CD4-positive, alpha-beta T cell treated with Interleukin-10 for 1 hour (primary cell): ENCODE data around the gene TCL1B.

Source experiments
- DNase-seq: peaks from one replicate; pipeline ENCODE4 v3.0.0-alpha.2; 2020

Gene TCL1B

GRCh38 chr14:95667249-95667693 lies 19.0 kb upstream of the TCL1B start:
- DNase-seq: no peak

DNA sequence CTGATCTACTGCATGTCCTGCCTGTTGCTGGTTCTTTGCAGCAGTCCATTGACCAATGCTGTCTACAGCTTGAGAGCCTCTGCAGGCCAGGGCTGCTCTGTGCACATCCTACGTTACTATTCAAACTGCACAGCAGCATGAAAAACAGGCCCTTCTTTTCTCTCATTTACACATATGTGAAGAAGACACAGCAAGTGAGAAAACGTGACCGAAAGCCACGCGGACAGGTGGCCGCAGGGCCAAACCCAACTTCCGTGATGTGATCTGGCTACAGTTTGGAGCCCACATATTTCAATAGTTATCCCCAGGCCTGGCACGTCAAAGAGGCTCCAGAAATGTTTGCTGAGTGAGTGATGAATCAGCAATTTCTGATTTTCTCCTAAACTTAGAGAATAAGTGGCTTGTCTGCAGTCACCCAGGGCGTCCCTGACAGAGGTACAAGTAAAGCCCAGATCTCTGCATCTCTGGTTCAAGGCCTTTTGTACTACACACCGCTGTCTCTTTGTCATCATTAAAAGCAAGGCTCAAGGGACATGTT lies 17.9 kb upstream of the TCL1B start:
- no peak for DNase-seq

DNA sequence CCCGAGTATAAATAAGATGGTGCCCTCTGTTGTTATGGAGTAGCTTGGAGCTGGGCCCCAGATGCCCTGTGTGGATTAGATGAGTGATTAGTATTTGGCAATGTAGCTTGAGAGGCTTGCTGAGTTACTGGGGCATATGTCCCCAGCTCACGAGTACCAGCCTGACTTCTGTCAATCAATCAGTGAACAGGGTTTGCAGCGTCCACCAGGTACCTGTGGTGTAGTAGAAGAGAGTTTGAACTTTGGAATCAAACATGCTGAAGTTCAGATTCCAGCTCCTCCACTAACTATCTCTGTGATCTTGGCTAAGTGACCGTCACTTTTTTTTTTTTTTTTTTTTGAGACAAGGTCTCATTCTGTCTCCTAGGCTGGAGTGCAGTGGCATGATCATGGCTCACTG lies 11.6 kb upstream of the TCL1B start:
- no peak for DNase-seq

DNA sequence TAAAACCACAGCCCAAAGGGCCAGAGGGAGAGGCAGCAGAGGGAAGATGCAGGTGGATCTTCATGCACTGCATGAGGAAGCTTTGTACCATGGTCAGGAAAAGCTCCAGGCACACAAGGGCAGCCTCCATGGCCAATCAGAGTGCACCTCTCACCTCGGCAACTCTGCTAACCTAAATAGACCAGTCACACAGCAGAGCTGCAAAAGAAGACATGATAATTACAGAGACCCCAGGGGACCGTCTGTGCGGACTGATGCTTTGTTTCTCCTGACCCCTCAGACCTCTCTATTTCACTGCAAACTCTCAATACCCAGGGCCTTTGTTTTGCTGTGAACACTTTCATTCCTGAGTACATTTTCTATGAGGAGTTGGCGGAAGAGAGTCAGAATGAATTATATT lies 10.7 kb upstream of the TCL1B start:
- DNase-seq: no peak

DNA sequence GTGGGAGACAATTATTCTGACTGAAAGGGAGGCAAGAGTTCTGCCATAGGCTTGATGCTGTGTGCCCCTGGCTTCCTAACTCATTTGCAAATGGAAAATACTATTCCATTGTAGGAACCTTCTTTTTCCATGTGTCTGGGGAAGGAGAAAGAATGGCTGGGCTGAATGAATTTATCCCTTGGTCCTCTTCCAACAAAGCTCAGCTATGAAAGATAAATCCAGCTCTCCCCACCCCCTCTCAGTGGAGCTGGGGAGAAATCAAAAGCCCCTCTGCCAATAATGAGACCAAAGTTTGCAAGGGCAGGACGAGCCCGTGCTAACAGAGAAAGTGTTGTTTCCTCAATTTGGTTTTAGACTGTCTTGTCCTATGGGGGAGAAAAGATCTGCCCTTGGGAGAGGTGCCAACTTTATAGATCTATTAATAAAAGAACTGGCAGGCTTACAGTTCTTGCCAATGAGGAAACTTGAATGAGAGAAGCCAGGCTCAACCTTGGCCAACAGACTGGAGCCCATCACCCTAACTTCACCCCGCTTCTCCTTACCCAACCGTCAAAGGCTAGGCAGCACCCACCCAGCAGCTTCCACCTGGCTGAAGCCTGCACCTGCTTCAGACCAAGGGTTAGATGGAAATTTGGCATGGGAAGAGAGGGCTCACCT lies 8.9 kb upstream of the TCL1B start:
- DNase-seq: no peak

DNA sequence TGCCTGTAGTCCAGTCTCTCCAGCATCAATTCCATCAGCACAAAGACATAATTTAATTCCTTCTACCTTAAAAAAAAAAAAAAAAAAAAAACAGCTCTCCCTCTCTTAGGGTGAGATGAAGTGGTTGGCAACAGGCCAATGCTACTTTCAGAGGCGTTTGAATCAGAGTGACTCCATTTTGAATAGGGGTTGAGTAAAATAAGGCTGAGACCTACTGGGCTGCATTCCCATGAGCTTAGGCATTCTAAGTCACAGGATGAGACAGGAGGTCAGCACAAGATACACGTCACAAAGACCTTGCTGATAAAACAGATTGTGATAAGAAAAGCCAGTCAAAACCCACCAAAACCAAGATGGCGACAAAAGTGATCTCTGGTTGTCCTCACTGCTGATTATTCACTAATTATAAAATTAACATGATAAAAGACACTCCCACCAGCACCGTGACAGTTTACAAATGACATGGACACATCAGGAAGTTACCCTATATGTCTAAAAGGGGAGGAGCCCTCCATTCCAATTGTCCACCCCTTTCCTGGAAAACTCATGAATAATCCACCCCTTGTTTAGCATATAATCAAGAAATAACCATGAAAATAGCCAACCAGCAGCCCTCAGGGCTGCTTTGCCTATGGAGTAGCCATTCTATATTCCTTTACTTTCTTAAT lies 6.9 kb upstream of the TCL1B start:
- DNase-seq: no peak

- no peak for DNase-seq
These were observed 6.1 kb upstream of the TCL1B start for GRCh38 chr14:95679998-95680735.

- no peak for DNase-seq
These were observed 5.1 kb upstream of the TCL1B start for GRCh38 chr14:95681153-95681552.

- peak; percentile 37 for DNase-seq
These were observed 2.4 kb upstream of the TCL1B start for GRCh38 chr14:95683793-95684192.

DNA sequence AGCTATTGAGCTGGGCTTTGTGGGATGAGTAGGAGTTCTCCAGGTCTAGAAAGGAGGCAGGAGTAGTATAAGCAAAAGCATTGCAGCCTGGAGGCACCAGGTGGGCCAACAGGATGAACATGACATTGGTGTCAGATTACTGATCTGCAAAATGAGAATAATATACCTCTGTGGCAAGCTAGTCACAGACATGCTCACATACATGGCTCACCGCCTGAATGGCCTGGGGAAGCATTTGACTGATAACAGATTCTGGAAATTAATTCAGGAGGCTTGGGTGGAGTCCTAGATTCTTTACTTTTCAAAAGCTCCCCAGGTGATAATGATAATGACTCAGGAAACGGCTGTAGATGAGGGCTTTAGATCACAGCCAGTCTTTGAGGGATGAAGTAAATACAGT lies 709 bp downstream of the TCL1B start:
- DNase-seq: no peak

- DNase-seq: no peak
These were observed 3.2 kb downstream of the TCL1B start for GRCh38 chr14:95689441-95689840.

GRCh38 chr14:95690815-95691214 lies 4.6 kb downstream of the TCL1B start:
- no peak for DNase-seq

- no peak for DNase-seq
These were observed 5.4 kb downstream of the TCL1B start for GRCh38 chr14:95691591-95691990.

DNA sequence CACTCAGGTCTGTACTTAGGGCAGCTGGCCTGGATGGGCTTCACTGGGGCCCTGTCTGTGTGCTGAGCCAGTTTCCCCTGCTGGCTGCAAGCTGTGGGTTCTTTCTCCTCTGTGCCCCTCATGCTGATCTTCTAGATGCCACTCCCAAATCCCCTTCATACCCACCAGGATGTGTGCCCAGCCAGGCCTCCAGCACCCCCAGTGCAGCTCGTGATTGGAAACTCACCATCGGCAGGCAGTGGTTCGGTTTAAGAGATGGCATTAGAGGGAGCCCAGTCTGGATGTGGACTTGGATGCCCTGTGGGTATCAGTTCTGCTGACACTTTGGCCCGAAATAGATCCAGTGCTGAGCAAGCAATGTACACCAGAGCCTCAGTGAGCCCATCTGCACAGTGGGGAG lies 5.9 kb downstream of the TCL1B start:
- no peak for DNase-seq

- DNase-seq: no peak
These were observed 8.8 kb downstream of the TCL1B start for GRCh38 chr14:95695051-95695450.

- no peak for DNase-seq
These were observed 9.7 kb downstream of the TCL1B start for GRCh38 chr14:95695913-95696312.

- no peak for DNase-seq
These were observed 10.5 kb downstream of the TCL1B start for GRCh38 chr14:95696741-95697140.

- DNase-seq: no peak
These were observed 11.5 kb downstream of the TCL1B start for GRCh38 chr14:95697764-95698163.

GRCh38 chr14:95698287-95698686 lies 12.1 kb downstream of the TCL1B start:
- DNase-seq: no peak

DNA sequence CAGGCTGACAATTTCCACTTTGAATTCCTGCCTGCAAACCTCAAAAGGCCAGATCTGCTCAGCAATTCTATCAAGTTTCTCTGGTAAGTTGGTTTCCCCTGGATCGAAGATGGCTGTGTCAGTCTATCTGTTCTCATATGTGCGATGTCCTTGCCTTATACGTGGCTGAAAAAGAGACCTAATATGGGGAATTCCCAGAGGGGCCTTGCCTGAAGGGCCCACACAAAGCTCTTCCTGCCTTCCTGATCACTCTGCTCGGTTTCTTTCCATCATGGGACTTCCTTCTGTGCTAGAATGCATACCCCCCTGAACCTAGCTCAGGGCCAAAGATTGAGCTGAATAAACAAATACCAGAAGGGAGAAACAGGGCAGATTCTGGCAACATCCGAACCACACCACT lies 13.2 kb downstream of the TCL1B start:
- no peak for DNase-seq

DNA sequence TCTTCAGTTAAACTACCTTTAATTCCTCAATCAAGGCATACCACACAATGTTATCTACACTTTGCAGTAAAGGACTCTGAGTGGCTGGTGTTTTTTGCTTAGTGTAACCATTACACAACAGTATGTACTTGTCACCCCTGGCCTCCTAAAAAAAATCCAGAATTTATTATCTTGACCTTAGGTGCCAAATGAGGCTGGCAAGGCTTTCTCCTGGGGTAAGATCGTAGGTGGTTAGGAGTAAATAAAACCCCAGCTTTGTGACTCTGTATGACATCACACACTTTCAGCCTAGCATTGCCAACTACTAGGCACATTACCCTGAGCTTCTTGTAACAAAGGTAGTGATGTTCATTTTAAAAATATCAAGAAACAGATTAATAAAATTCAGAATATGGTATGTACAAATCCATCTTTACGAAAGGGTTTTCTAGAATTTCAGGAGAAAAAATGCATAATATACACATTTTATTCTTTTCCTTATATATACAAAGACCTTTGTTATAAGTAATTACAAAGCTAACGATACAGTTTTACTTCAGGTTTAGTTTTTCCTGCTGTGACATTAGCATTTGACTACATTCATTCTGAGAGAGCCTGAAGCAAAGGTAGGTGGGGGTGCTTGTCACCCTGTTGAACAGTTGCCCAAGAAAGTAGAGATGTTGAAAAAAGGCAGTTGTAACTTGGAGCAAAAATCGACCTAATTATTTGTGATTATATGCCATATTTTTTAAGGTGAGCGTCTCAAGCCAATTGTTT lies 14.2 kb downstream of the TCL1B start:
- no peak for DNase-seq

GRCh38 chr14:95701846-95702221 lies 15.6 kb downstream of the TCL1B start:
- no peak for DNase-seq

- no peak for DNase-seq
These were observed 17.1 kb downstream of the TCL1B start for GRCh38 chr14:95703341-95703740.
